HG02973 (cell line): ENCODE measurements around the gene TMPRSS2.
A peak's percentile ranks its signal among the peaks of the same experiment; 100 is the strongest.
"Not testable (repeated sequence)": the region's sequence is repeated elsewhere in the genome, so short reads cannot be mapped to it uniquely, and the experiment has no call there.

Experiments
- ATAC-seq: cut with Tn5 transposase; IDR thresholded peaks from one replicate; pipeline ENCODE4 v1.9.1; 2021; ENCODE audit warnings: moderate library complexity; ENCODE audit not compliant: unreplicated experiment

The TMPRSS2 gene

GRCh38 chr21:41428311-41428710, 79.6 kb downstream of the TMPRSS2 start:
- no peak for ATAC-seq

DNA sequence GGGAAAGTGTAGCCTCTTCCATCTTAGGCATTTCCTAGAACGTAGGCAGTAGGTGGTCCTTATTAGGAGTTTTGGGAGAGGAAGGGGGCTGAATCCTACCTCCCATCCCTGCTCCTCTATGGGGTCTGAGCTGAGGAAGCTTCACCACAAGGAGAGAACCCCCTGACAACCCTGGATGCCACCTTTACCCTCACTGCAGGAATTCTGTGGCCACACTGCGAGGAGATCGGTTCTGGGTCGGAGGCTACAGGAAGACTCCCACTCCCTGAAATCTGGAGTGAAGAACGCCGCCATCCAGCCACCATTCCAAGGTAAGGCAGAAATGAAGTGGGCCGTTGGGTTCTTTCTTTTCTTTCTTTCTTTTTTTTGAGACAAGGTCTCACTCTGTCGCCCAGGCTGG, 80.4 kb downstream of the TMPRSS2 start:
- no peak for ATAC-seq

- no peak for ATAC-seq
These were observed 81.1 kb downstream of the TMPRSS2 start for GRCh38 chr21:41426676-41427404.

- peak; percentile 79 for ATAC-seq
These were observed 81.8 kb downstream of the TMPRSS2 start, which contains the start of gene MX1 for GRCh38 chr21:41425954-41426675. Gene MX1 (plus strand): TSS chr21:41426239. CDS start chr21:41432071, 5,832 bp downstream.

GRCh38 chr21:41425588-41425953, 82.4 kb downstream of the TMPRSS2 start:
- no peak for ATAC-seq

DNA sequence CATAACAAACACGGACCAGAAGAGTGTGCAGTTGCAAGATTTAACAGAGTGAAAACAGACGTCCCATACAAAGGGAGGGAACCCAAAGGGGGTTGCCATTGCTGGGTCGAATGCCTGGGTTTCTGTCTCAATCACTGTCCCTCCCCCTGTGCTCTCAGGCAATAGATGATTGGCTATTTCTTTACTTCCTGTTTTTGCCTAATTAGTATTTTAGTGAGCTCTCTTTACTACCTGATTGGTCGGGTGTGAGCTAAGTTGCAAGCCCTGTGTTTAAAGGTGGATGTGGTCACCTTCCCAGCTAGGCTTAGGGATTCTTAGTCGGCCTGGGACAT, 84.7 kb downstream of the TMPRSS2 start:
- ATAC-seq, result not testable (repeated sequence)

DNA sequence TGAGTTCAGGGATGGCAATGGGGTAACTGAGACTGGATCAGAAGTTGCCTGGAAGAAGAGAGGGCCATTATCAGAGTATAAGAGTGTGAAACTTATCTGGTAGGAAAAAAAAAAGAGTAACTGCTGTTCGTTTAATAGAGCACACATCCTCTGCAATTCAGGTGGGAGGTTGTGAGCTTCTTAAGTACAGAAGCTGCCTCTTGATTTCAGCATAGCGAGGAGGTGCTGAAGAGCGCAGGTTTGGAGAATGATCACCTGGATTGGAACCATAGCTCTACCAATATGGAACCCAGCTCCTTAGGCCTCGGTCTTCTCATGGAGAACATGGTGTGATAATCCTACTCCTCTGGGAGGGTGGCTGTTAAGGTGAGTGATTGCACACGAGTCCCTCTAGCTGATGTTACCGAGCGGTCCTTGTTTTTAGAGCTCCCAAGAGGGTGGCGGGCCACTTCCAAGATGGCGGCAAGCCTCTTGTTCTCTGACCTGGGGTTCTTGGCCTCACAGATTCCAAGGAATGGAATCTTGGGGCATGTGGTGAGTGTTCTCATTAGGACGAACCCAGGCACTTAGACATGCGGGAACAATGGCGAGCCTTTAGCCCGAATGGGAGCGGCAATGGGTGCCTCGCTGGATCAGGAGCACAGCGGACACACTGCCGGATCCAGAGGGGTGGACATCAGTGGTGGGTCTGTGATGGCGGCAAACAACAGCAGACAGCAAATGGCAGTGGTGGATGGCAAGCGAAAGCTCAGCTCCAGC, 85.2 kb downstream of the TMPRSS2 start:
- ATAC-seq, result no peak

GRCh38 chr21:41420998-41421397, 87.0 kb downstream of the TMPRSS2 start:
- not testable (repeated sequence) for ATAC-seq

DNA sequence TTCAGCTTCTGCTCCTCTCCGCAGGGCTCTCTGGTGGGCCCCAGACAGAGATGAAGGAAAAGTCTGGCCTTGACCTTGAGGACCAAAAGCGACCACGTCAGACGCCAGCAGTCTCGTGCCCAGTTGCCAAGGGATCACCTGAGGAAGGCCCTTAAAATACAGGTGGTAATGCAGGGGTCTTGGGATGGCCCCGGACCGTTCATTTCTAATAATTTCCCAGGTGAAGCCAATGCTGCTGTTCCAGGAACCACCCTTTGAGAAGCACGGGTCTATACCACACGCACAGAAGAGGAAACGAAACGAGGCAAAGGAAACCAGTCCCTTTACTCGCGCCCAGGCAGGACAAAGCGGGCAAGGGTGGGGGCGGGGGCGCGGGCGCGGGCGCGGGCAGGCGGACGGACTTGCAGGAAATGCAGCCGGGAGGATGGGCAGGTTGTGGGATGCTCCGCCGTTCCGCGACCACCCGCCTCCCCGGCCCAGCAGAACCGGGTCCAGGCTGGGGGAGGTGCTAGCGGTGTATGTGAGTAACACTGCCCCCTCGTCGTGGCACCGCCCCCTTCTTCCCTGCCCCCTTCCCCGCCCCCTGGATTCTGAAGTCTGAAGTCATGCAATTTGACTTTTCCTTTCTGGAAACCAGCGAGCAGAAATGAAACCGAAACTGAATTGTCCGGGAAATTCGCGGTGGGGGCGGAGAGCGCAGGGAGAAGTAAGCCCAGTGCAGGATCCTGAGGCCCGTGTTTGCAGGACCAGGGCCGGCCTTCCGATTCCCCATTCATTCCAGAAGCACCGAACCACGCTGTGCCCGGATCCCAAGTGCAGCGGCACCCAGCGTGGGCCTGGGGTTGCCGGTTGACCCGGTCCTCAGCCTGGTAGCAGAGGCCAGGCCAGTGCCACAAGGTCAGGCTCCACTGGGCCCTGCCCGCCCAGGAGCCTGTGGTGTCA, 87.8 kb downstream of the TMPRSS2 start:
- no peak for ATAC-seq

DNA sequence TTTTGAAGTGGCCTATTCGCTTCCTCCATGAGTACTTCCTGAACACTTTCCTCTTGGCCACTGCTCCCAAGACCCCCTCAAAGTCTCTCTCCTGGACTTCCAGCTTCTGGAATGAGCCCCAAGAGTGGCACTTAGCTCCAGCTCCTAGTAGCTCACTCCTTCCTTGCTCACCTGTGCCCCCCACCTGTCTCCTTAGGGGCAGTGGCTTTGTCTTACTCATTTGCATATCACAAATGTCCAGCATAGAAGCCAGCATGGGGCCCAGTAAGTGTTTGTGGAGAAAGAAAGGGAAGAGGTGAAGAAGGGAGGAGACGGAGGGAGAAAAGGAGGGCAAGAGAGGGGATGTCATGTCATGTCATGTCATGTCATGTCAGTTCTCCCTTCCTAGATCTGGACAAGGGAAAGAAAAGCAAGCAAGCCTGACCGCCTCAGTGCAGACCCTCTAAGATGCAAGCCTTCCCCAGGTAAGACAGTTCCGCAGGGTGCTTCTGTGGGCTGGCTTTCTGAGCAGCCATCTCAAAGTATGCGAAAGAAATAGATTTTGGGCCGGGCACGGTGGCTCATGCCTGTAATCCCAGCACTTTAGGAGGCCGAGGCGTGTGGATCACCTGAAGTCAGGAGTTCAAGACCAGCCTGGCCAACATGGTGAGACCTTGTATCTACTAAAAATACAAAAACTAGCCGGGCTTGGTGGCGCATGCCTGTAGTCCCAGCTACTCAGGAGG, 88.8 kb downstream of the TMPRSS2 start:
- no peak for ATAC-seq

DNA sequence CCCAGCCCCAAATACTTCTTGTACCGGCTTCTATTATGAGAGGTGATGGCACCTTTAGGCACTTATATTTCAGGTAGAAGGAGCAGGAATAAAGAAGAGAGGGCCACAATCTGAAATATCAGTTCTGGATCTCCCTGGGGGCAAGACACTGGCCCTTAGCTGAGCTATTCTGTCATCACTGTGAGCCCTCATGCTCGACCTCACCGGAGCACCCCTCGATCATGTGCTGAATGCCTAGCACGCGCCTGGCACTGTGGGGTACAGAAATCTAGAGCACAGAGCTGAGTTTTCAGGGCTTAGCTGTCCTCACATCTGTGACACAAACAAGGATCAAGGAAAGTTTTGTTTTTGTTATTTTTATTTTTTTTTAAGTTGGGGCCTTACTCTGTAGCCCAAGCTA, 89.6 kb downstream of the TMPRSS2 start:
- no peak for ATAC-seq

- not testable (repeated sequence) for ATAC-seq
These were observed 90.5 kb downstream of the TMPRSS2 start for GRCh38 chr21:41417505-41417904.
